GM18508 (cell line): Measurements from ENCODE around the gene MALT1.
A peak's percentile ranks its signal among the peaks of the same experiment; 100 is the strongest.
"Not testable (repeated sequence)": the region's sequence is repeated elsewhere in the genome, so short reads cannot be mapped to it uniquely, and the experiment has no call there.

Experiments
- ATAC-seq: cut with Tn5 transposase; IDR thresholded peaks from one replicate; pipeline ENCODE4 v1.9.1; 2021; ENCODE audit warnings: moderate number of reproducible peaks; ENCODE audit not compliant: insufficient read depth, unreplicated experiment

Gene MALT1

DNA sequence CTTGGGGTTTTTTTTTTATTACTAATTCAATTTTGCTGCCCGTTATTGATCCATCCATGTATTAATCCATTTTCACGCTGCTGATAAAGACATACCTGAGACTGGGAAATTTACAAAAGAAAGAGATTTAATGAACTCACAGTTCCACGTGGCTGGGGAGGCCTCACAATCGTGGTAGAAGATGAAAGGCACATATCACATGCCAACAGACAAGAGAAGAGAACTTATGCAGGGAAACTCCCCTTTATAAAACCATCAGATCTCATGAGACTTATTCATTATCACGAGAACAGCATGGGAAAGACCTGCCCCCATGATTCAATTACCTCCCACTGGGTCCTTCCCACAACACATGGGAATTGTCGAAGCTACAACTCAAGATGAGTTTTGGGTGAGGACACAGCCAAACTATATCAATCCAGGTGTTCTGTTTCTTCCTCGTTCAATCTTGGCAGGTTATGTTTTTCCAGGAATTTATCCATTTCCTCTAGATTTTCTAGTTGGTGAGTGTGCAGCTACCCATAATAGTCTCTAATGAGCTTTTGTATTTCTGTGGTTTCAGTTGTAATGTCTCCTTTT lies 18.0 kb upstream of the MALT1 start:
- not testable (repeated sequence) for ATAC-seq

DNA sequence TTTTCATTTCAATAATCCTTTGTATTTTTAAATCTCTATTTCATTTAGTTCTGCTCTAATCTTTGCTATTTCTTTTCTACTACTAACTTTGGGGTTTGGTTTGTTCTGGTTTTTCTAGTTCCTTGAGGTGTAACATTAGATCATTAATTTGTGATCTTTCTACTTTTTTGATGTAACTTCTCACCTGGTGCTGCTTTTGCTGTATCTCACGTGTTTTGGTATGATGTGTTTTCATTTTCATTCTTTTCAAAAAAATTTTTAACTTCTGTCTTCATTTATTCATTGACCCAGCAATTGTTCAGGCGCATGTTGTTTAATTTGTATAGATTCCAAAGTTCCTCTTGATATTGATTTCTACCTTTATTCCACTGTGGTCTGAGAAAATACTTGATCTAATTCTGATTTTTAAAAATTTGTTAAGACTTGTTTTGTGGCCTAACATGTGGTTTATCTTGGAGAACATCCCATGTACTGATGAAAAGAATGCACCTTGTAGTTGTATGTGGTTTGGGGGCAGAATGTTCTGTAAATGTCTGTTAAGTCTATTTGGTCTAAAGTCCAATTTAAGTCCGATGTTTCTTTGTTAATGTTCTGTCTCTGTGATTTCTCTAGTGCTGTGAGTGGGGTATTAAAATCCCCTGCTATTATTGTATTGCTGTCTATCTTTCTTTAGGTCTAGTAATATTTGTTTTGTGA lies 17.3 kb upstream of the MALT1 start:
- ATAC-seq: no peak

DNA sequence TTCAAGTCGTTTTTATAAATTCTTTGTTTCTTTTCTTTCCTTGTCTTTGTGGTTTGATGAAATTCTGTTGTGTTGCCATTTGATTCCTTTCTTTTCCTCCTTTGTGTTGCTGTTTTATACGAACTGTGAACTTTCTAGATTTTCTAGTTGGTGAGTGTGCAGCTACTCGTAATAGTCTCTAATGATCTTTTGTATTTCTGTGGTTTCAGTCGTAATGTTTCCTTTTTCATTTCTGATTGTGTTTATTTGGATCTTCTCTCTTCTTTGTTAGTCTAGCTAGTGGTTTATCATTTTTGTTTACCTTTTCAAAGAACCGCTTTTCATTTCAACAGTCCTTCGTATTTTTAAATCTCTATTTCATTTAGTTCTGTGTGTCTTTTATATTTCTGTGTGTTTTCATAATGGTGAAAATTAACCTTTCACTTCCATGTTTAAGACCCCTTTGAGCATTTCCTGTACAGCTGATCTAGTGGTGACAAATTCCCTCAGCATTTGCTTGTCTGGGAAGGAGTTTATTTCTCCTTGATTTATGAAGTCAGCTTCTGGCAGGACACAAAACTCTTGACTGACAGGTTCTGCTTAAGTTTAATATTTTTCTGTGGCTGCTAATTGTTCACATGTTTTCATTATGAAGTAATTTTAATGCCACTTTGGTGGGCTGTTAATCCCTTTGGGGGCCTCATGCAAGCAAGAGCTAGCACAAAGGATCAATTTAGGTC lies 16.2 kb upstream of the MALT1 start:
- ATAC-seq: no peak

- no peak for ATAC-seq
Observed at GRCh38 chr18:58657081-58657480, 14.2 kb upstream of the MALT1 start.

- no peak for ATAC-seq
Observed at GRCh38 chr18:58657494-58657893, 13.8 kb upstream of the MALT1 start.

GRCh38 chr18:58659691-58660090 lies 11.6 kb upstream of the MALT1 start:
- no peak for ATAC-seq

DNA sequence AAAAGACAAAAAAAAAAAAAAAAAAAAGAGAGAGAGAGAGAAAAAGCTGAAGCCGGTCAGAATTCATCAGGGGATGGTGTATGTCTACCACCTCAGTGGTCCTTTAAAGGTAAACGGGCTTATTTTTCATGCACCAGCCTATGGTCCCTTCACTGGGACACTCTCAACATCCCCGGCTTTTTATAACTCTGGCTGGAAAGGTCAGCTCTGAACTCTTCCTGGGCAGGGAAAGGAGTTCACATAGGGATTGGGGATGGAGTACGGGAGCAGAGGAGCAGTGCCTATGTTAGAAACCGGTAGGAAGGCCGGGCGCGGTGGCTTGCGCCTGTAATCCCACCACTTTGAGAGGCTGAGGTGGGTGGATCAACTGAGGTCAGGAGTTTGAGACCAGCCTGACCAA lies 10.3 kb upstream of the MALT1 start:
- no peak for ATAC-seq

GRCh38 chr18:58661423-58661822 lies 9.8 kb upstream of the MALT1 start:
- ATAC-seq: no peak

GRCh38 chr18:58662118-58662517 lies 9.1 kb upstream of the MALT1 start:
- ATAC-seq: no peak

DNA sequence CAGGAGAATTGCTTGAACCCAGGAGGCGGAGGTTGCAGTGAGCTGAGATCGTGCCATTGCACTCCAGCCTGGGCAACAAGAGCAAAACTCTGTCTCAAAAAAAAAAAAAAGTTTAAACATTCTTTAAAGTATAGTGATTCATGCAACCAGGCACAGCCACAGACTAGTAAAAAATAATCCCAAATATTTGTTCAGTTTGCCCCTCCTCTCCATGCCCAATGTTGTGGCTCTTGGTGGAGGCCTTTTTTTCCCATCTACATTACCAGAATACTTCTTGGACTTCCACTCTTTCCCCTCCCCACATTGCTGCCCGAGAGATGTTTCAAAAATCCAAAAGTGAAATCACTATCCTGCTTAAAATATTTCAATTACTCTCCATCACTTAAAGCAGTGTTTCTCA lies 5.1 kb upstream of the MALT1 start:
- no peak for ATAC-seq

DNA sequence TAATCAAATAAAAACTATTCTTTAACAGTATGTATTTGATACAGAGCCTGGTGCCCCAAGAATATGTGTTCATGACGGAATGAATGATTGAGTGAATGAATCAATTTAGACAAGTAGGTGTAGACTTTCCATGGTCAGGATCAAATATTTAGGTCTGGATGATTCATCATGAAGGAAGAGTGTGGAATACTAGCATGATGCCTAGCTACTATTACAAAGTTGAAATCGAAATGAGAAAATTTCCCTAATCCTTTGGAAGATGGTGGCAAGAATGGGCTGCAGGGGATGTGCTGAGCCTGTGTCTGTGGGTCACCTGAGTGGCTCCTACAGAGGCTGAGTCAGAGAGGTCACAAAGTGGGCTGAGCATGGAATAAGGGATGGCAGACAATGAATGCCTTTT lies 3.1 kb upstream of the MALT1 start:
- no peak for ATAC-seq

DNA sequence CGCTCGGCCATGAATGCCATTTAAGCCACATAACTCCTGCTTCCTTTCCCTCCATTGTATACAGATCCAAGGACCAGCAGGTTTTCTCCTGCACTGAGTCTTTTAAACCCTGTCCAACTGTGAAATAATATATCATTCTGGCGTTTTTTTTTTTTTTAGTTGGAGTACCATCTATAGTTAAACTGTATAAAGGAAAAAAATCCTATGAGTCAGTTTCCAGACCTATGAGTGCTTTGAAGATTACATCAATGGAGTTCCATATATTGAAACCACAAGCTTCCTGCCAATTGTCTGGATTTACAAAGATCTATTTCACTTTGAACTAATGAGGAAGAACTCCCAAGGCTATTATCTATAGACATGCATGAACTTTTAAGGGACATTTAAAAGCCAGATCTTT lies 2.4 kb upstream of the MALT1 start:
- no peak for ATAC-seq

DNA sequence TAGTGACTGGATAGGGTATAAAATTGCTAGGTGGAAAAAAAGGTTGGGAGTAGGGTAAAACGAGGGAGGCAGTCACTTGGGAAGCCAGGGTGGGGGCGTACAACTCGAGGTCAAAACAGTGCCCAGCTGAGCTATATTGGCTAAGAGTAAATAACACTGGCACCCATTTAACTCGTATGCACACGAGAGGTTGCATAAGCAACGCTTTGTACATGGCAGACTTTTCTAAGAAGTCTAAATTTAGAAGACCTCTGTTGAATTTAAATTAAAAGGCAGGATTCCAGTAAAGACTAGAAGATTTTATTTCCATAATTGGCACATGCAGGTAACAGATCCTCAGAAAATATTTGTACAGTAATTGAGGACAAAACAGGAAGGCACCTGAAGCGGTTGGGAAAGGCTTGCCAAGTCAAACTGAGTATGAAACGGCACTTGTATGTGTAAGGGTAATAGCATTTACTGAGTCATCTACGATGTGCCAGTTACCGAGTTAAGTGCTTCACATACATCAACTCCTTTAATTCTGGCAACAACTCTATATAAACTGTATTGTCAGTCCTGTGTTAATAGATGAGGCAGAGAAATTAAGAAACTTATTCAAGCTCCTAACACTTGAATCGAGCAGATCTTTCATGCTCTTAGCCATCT lies 1.4 kb upstream of the MALT1 start:
- no peak for ATAC-seq

DNA sequence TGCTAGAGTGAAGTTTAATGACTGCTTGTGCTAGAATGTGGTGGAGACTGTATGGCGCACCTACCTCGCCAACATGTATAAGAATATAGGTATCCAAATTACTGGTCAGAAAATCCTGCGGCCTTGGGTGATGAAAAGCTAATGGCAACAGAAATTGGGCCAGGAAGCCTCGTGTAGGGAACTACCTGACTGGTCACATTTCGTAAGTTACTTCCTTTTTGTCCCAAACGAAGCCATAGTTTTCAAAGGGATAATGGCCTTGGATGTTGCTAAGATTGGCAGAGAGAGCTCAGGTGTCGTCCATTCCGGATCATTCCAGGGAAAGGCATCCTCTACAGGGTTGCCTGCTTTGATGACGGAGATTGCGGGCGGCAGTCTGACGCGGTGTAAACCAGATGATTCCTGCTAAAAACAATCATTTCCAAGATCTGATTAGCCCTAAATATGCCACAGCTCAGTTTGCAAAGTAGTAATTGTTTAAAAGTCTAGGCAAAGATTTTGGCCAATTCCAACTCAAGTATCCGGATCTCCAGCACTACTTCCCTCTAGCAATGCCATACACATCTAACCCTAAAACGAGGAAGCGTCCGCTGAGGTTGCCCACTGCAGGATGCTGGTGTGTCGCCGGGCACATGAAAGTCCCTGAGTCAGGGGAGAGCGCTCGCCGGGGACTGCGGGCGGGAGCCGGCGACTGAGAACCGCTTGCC lies 708 bp upstream of the MALT1 start:
- peak; percentile 49 for ATAC-seq

DNA sequence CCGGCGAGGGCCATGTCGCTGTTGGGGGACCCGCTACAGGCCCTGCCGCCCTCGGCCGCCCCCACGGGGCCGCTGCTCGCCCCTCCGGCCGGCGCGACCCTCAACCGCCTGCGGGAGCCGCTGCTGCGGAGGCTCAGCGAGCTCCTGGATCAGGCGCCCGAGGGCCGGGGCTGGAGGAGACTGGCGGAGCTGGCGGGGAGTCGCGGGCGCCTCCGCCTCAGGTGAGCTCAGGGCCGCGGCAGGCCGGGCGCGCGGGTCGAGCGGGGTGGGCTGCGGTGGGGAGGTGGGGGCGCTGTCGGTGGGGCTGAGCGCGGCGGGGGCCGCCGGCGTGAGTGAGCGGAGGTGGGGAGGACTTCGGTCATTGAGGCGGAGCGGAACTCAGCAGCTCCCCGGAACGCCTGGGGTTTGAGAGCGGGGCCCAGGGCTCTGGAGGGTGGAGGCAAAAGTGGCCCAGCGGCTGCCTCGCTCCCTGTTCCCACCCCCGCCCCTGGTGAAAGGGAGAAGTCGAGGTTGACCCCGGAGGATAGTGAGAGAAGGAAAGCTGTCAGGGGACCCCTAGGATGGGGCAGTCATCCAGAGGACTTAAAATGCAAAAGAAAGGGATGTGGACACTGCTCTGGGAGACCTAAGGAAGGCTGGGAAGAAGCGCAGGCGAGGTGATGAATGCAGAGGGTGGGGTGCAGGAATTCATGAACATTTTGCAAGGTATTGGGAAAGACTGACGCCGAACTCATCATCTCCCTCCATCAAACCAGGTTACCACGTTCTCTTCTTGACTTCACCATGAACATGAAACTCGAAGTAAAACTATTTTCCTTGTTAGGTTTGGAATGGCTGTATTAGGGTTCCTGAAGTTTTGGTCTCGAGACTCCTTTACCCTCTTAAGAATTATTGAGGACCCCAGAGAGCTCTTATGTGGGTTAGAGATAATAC lies 633 bp downstream of the MALT1 start:
- ATAC-seq: no peak

DNA sequence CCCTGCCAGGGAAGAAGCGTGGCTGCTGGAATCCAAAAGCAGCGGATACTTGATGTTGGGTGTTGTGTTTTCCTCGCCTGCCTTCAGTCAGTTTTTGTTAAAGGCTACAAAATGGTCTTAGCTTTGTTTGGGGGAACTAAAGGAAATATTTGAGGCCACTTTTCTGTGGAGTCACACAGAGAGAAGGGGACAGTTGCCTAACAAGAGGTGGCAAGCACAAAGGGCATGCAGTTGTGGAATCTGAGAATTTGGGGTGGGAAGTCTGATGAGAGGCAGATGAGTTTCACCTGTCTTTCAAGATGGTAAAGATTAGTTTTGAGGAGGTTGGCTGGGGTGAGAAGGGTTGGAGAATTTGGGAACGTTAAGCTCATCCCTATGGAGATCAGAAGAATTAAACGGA lies 2.9 kb downstream of the MALT1 start:
- ATAC-seq: no peak

GRCh38 chr18:58674863-58675472 lies 3.7 kb downstream of the MALT1 start:
- ATAC-seq: no peak

- no peak for ATAC-seq
Observed at GRCh38 chr18:58676270-58676669, 5.0 kb downstream of the MALT1 start.

GRCh38 chr18:58682429-58683069 lies 11.3 kb downstream of the MALT1 start:
- no peak for ATAC-seq
